ENCODE data around the gene TOR1AIP1.

Gene TOR1AIP1

GRCh38 chr1:179856296-179856695 is 25.8 kb upstream of the TOR1AIP1 start:
- TF ChIP-seq SIN3A (IDR thresholded peaks at IDR 0.05; ENCODE audit: borderline replicate concordance, insufficient read depth, low read length) (no peak), TAF1 (IDR thresholded peaks at IDR 0.05; ENCODE audit: borderline replicate concordance, insufficient read depth, low read length) (no peak), FOXP2 (optimal IDR thresholded peaks at IDR 0.05; ENCODE audit: borderline replicate concordance, extremely low read depth, extremely low read length, insufficient read depth) (no peak), REST (IDR thresholded peaks at IDR 0.05; ENCODE audit: insufficient read depth in 1 of 2, low read depth in 2 of 2, low read length in 2 of 2) (no peak), POLR2AphosphoS5 (IDR thresholded peaks at IDR 0.05; ENCODE audit: low read depth, low read length) (no peak)

- TF ChIP-seq POLR2AphosphoS5 (IDR thresholded peaks at IDR 0.05; ENCODE audit: low read depth, low read length) = no peak
- TF ChIP-seq TAF1 (IDR thresholded peaks at IDR 0.05; ENCODE audit: borderline replicate concordance, insufficient read depth, low read length) = no peak
- TF ChIP-seq FOXP2 (optimal IDR thresholded peaks at IDR 0.05; ENCODE audit: borderline replicate concordance, extremely low read depth, extremely low read length, insufficient read depth) = no peak
- TF ChIP-seq REST (IDR thresholded peaks at IDR 0.05; ENCODE audit: insufficient read depth in 1 of 2, low read depth in 2 of 2, low read length in 2 of 2) = no peak
- TF ChIP-seq SIN3A (IDR thresholded peaks at IDR 0.05; ENCODE audit: borderline replicate concordance, insufficient read depth, low read length) = no peak
These were observed 25.1 kb upstream of the TOR1AIP1 start for GRCh38 chr1:179857009-179857408.

DNA sequence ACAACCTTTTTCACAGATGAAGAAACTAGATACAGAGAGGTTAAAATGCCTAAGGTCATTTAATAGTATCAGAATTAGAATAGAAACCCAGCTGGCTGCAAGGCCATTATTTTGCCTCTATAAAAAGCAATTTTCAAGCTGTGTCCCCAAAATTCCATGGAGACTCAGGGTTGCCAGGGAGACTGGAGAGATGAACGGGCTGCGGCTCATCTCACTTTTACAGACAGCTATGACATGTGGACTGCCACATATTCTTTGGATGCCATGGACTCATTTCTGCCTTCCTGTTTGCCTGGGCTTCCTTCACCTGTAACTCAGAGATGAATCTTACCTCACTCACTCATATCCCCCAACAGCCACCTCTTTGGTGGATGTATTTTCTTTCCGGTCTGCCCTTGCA is 21.4 kb upstream of the TOR1AIP1 start:
- TF ChIP-seq FOXP2 (optimal IDR thresholded peaks at IDR 0.05; ENCODE audit: borderline replicate concordance, extremely low read depth, extremely low read length, insufficient read depth) (no peak), POLR2AphosphoS5 (IDR thresholded peaks at IDR 0.05; ENCODE audit: low read depth, low read length) (no peak), REST (IDR thresholded peaks at IDR 0.05; ENCODE audit: insufficient read depth in 1 of 2, low read depth in 2 of 2, low read length in 2 of 2) (no peak), TAF1 (IDR thresholded peaks at IDR 0.05; ENCODE audit: borderline replicate concordance, insufficient read depth, low read length) (no peak), SIN3A (IDR thresholded peaks at IDR 0.05; ENCODE audit: borderline replicate concordance, insufficient read depth, low read length) (no peak)

- TF ChIP-seq SIN3A (IDR thresholded peaks at IDR 0.05; ENCODE audit: borderline replicate concordance, insufficient read depth, low read length) = no peak
- no peak for TF ChIP-seq REST (IDR thresholded peaks at IDR 0.05; ENCODE audit: insufficient read depth in 1 of 2, low read depth in 2 of 2, low read length in 2 of 2)
- TF ChIP-seq FOXP2 (optimal IDR thresholded peaks at IDR 0.05; ENCODE audit: borderline replicate concordance, extremely low read depth, extremely low read length, insufficient read depth) = no peak
These were observed 16.7 kb upstream of the TOR1AIP1 start for GRCh38 chr1:179865377-179865776.

GRCh38 chr1:179866616-179867015 is 15.5 kb upstream of the TOR1AIP1 start:
- TF ChIP-seq FOXP2 (optimal IDR thresholded peaks at IDR 0.05; ENCODE audit: borderline replicate concordance, extremely low read depth, extremely low read length, insufficient read depth) (no peak), SIN3A (IDR thresholded peaks at IDR 0.05; ENCODE audit: borderline replicate concordance, insufficient read depth, low read length) (no peak), POLR2AphosphoS5 (IDR thresholded peaks at IDR 0.05; ENCODE audit: low read depth, low read length) (no peak), REST (IDR thresholded peaks at IDR 0.05; ENCODE audit: insufficient read depth in 1 of 2, low read depth in 2 of 2, low read length in 2 of 2) (no peak), TAF1 (IDR thresholded peaks at IDR 0.05; ENCODE audit: borderline replicate concordance, insufficient read depth, low read length) (no peak)

All from PFSK-1 (cell line).